ENCODE results near the gene SAYSD1.

Gene SAYSD1

GRCh38 chr6:39056191-39056590, 58.8 kb downstream of the SAYSD1 start:
- DNase-seq: no peak

GRCh38 chr6:39055661-39056060, 59.3 kb downstream of the SAYSD1 start:
- DNase-seq: no peak

DNA sequence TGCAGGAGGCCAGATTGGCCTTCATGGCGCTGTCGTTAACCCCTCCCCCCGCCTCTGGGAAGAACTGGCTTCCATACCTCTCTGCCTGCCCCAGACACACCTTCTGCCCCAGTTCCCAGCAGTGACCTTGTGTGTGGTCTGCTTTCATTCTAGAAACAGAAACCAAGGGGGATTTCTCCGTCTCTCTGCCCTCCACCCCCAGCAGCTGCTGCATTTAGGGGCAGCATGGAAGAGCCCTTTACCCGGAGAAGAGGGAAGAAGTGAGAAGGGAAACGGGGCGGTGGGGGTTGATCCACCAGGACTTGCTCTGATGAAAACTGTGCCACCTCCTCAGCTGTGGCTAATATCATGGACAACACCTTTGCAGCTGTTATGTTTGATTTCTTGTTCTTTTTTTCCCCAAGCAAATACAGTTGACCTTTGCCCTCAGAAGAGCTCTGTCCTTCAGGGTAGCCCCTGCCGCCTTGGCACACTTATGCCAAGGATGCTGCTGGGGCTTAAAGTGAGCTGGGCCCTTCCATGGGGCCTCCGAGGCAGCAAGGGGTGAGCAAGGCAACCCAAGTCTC, 60.3 kb downstream of the SAYSD1 start:
- DNase-seq: no peak

All from NCI-H1105 treated with DMSO at 0.1 percent for 48 hours (cell line).